H1 (cell line): ENCODE results near the gene ADA.

Source experiments
- BACH1 ChIP-seq: IDR thresholded peaks from 2 replicates; pipeline ENCODE4 v1.6.1; 2012; ENCODE audit warnings: low read length, improper control_type of control experiment
- BRCA1 ChIP-seq: IDR thresholded peaks from 2 replicates; pipeline ENCODE4 v1.6.1; 2012; ENCODE audit warnings: low read depth, low read length, improper control_type of control experiment
- EGR1 ChIP-seq: IDR thresholded peaks from 2 replicates; pipeline ENCODE4 v1.6.1; 2011; ENCODE audit warnings: low read depth, low read length, borderline replicate concordance
- EZH2 ChIP-seq: fragments of 200-600 bp; sonication (generic); IDR thresholded peaks from 2 replicates; pipeline ENCODE4 v1.7.1; 2012; ENCODE audit warnings: low read depth, mild to moderate bottlenecking, moderate library complexity, low read length, inconsistent platforms; ENCODE audit not compliant: severe bottlenecking
- HDAC6 ChIP-seq: IDR thresholded peaks from one replicate; pipeline ENCODE4 v1.7.1; 2012; ENCODE audit warnings: low read depth, mild to moderate bottlenecking, inconsistent platforms, low read length, moderate library complexity
- JUND ChIP-seq: IDR thresholded peaks from 2 replicates; pipeline ENCODE4 v1.6.1; 2011; ENCODE audit warnings: mild to moderate bottlenecking, improper control_type of control experiment, low read length
- KDM5A ChIP-seq: fragments of 200-600 bp; IDR thresholded peaks from 2 replicates; pipeline ENCODE4 v1.7.1; 2012; ENCODE audit warnings: mild to moderate bottlenecking, low read length, inconsistent platforms, mixed read lengths
- POLR2AphosphoS5 ChIP-seq: IDR thresholded peaks from 2 replicates; pipeline ENCODE4 v1.6.1; 2011; ENCODE audit warnings: low read depth, low read length
- TCF12 ChIP-seq: IDR thresholded peaks from 2 replicates; pipeline ENCODE4 v1.6.1; 2011; ENCODE audit warnings: low read depth, mild to moderate bottlenecking, low read length
- TF ChIP-seq, protein P1 (sequence below), 3 experiments: IDR thresholded peaks; 1 replicate in 2 of 3; 2 replicates in 1 of 3; pipeline versions ENCODE4 v1.5.1 to v1.6.1; 2011; ENCODE audit warnings: low read length in 3 of 3, mild to moderate bottlenecking in 3 of 3, inconsistent platforms in 2 of 3, low read depth in 1 of 3, moderate library complexity in 1 of 3; ENCODE audit not compliant: insufficient read depth in 1 of 3; ENCODE audit errors: control extremely low read depth in 1 of 3
- TF ChIP-seq, protein P2 (sequence below): IDR thresholded peaks from 2 replicates; pipeline ENCODE4 v1.6.1; 2011; ENCODE audit warnings: low read length, improper control_type of control experiment

GRCh38 chr20:44597516-44597915 lies 54.0 kb downstream of the ADA start:
- TF ChIP-seq POLR2AphosphoS5 (no peak), KDM5A (no peak), HDAC6 (no peak), JUND (no peak), EGR1 (no peak), TCF12 (no peak), BACH1 (no peak), EZH2 (no peak), BRCA1 (no peak)
- TF ChIP-seq, protein P1, sequence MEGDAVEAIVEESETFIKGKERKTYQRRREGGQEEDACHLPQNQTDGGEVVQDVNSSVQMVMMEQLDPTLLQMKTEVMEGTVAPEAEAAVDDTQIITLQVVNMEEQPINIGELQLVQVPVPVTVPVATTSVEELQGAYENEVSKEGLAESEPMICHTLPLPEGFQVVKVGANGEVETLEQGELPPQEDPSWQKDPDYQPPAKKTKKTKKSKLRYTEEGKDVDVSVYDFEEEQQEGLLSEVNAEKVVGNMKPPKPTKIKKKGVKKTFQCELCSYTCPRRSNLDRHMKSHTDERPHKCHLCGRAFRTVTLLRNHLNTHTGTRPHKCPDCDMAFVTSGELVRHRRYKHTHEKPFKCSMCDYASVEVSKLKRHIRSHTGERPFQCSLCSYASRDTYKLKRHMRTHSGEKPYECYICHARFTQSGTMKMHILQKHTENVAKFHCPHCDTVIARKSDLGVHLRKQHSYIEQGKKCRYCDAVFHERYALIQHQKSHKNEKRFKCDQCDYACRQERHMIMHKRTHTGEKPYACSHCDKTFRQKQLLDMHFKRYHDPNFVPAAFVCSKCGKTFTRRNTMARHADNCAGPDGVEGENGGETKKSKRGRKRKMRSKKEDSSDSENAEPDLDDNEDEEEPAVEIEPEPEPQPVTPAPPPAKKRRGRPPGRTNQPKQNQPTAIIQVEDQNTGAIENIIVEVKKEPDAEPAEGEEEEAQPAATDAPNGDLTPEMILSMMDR (IDR thresholded peaks at IDR 0.05; ENCODE audit: control extremely low read depth in 1 of 3, insufficient read depth in 1 of 3, low read depth in 1 of 3, low read length in 3 of 3), result no peak
- TF ChIP-seq, protein P2, sequence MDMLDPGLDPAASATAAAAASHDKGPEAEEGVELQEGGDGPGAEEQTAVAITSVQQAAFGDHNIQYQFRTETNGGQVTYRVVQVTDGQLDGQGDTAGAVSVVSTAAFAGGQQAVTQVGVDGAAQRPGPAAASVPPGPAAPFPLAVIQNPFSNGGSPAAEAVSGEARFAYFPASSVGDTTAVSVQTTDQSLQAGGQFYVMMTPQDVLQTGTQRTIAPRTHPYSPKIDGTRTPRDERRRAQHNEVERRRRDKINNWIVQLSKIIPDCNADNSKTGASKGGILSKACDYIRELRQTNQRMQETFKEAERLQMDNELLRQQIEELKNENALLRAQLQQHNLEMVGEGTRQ, result no peak
